H1 (cell line): Measurements from ENCODE around the gene TFDP1. TPM values are rescaled to one million over a fixed set of nuclear protein-coding genes. Genes with fewer than 3 reads are reported as not detected.
A peak's percentile ranks its signal among the peaks of the same experiment; 100 is the strongest.

Source experiments
- CTCF ChIA-PET: fragments of 300-600 bp; sonication (Branson Sonifier 250); formaldehyde crosslinking; loops from one replicate; lab custom pipeline; 2021; ENCODE audit not compliant: partially characterized antibody; lab: Charles Lee
- POLR2A ChIA-PET: fragments of 300-600 bp; sonication (Branson Sonifier 250); formaldehyde crosslinking; loops from one replicate; lab custom pipeline; 2021; ENCODE audit warnings: inconsistent platforms; ENCODE audit not compliant: partially characterized antibody; lab: Charles Lee
- DNase-seq, 2 experiments: peaks; one replicate each; pipeline versions ENCODE4 v3.0.0 to v3.0.0-alpha.2; 2010 to 2022; ENCODE audit warnings: low spot score in 2 of 2, low read depth in 1 of 2, mixed read lengths in 1 of 2
- FAIRE-seq: peaks from 2 replicates; lab custom pipeline; 2011; peaks lifted over from hg19 to GRCh38; lab: Jason Lieb, UNC
- H2AFZ ChIP-seq: 2 replicates; pipeline ENCODE4 v1.8.1; 2012; ENCODE audit warnings: low read length, inconsistent platforms
- H2AK5ac ChIP-seq: 2 replicates; pipeline ENCODE4 v1.6.1; 2013; ENCODE audit warnings: low read depth, low read length
- H2BK120ac ChIP-seq: replicated peaks from 2 replicates; pipeline ENCODE3; 2013; ENCODE audit warnings: low read depth, low read length, inconsistent platforms
- H2BK12ac ChIP-seq: 2 replicates; pipeline ENCODE4 v1.6.1; 2013; ENCODE audit warnings: low read depth, low read length
- H2BK15ac ChIP-seq: 2 replicates; pipeline ENCODE4 v1.6.1; 2013; ENCODE audit warnings: low read length
- H2BK20ac ChIP-seq: 2 replicates; pipeline ENCODE4 v1.6.1; 2013; ENCODE audit warnings: low read length
- H2BK5ac ChIP-seq: 2 replicates; pipeline ENCODE4 v1.6.1; 2013; ENCODE audit warnings: low read depth, low read length
- H3K14ac ChIP-seq: 2 replicates; pipeline ENCODE4 v1.6.1; 2013; ENCODE audit warnings: inconsistent platforms; ENCODE audit not compliant: insufficient read length
- H3K18ac ChIP-seq: 2 replicates; pipeline ENCODE4 v1.6.1; 2013; ENCODE audit warnings: low read length; ENCODE audit errors: extremely low read depth
- H3K23ac ChIP-seq: 2 replicates; pipeline ENCODE4 v1.6.1; 2013; ENCODE audit warnings: inconsistent platforms; ENCODE audit not compliant: insufficient read length
- H3K23me2 ChIP-seq: 2 replicates; pipeline ENCODE4 v1.6.1; 2013; ENCODE audit warnings: low read depth, low read length
- H3K27ac ChIP-seq: 2 replicates; pipeline ENCODE4 v1.6.1; 2011; ENCODE audit warnings: low read depth, low read length, inconsistent platforms
- H3K27me3 ChIP-seq, 4 experiments: replicated peaks in 1 of 4; 1 replicate in 1 of 4; 2 replicates in 3 of 4; pipeline versions ENCODE4 v1.6.1 to v1.8.1; 2011 to 2013; ENCODE audit warnings: low read length in 3 of 4, mild to moderate bottlenecking in 3 of 4, inconsistent platforms in 2 of 4, mixed read lengths in 2 of 4, moderate library complexity in 1 of 4; ENCODE audit not compliant: control insufficient read depth in 3 of 4, insufficient read depth in 3 of 4; ENCODE audit errors: extremely low read depth in 1 of 4
- H3K36me3 ChIP-seq, 4 experiments: 2 replicates each; pipeline versions ENCODE4 v1.6.1 to v1.8.1; 2011 to 2013; ENCODE audit warnings: mild to moderate bottlenecking in 4 of 4, low read length in 3 of 4, moderate library complexity in 2 of 4, control low read depth in 1 of 4, inconsistent platforms in 1 of 4; ENCODE audit not compliant: insufficient read depth in 4 of 4, control insufficient read depth in 2 of 4
- H3K4ac ChIP-seq: replicated peaks from 2 replicates; pipeline ENCODE3; 2013; ENCODE audit warnings: low read length, low read depth, mixed read lengths, inconsistent platforms; ENCODE audit not compliant: insufficient read length
- H3K4me1 ChIP-seq, 4 experiments: replicated peaks in 1 of 4; 1 replicate in 1 of 4; 2 replicates in 3 of 4; pipeline versions ENCODE4 v1.6.1 to v1.8.1; 2011 to 2013; ENCODE audit warnings: low read length in 3 of 4, inconsistent platforms in 2 of 4, mixed read lengths in 1 of 4; ENCODE audit not compliant: insufficient read depth in 4 of 4, control insufficient read depth in 3 of 4
- H3K4me2 ChIP-seq, 2 experiments: 2 replicates each; pipeline versions ENCODE4 v1.6.1 to v1.8.1; 2011 to 2013; ENCODE audit warnings: low read depth in 2 of 2, low read length in 2 of 2, control low read depth in 1 of 2, inconsistent platforms in 1 of 2, mild to moderate bottlenecking in 1 of 2; ENCODE audit not compliant: insufficient read depth in 1 of 2
- H3K4me3 ChIP-seq, 4 experiments: fragments of 200-600, 300-600 bp in 1 of 4; sonication (generic), shearing (Covaris generic), sonication (Bioruptor Twin) in 1 of 4; 2 replicates each; pipeline versions ENCODE4 v1.5.1 to v1.8.1; 2011 to 2016; ENCODE audit warnings: low read length in 4 of 4, low read depth in 3 of 4, control low read depth in 2 of 4, inconsistent platforms in 2 of 4, mild to moderate bottlenecking in 2 of 4, mixed read lengths in 1 of 4, moderate library complexity in 1 of 4; ENCODE audit not compliant: insufficient read depth in 2 of 4; ENCODE audit errors: extremely low read depth in 1 of 4
- H3K56ac ChIP-seq: replicated peaks from 2 replicates; pipeline ENCODE3; 2013; ENCODE audit warnings: low read depth, mild to moderate bottlenecking, mixed read lengths, low read length, inconsistent platforms; ENCODE audit not compliant: insufficient read length
- H3K79me1 ChIP-seq: 2 replicates; pipeline ENCODE4 v1.6.1; 2013; ENCODE audit warnings: low read depth, low read length, control low read depth
- H3K79me2 ChIP-seq, 2 experiments: 2 replicates each; pipeline versions ENCODE4 v1.6.1 to v1.8.1; 2012 to 2013; ENCODE audit warnings: low read length in 2 of 2, mild to moderate bottlenecking in 2 of 2, inconsistent platforms in 1 of 2; ENCODE audit not compliant: insufficient read depth in 2 of 2, control insufficient read depth in 1 of 2
- H3K9ac ChIP-seq, 4 experiments: replicated peaks in 1 of 4; 1 replicate in 1 of 4; 2 replicates in 3 of 4; pipeline versions ENCODE4 v1.6.1 to v1.8.1; 2011 to 2013; ENCODE audit warnings: low read depth in 3 of 4, low read length in 3 of 4, control low read depth in 2 of 4, mild to moderate bottlenecking in 2 of 4, moderate library complexity in 2 of 4, inconsistent platforms in 1 of 4; ENCODE audit errors: extremely low read depth in 1 of 4
- H3K9me3 ChIP-seq, 2 experiments: 2 replicates each; pipeline versions ENCODE4 v1.6.1 to v1.8.1; 2012 to 2013; ENCODE audit warnings: mild to moderate bottlenecking in 2 of 2, moderate library complexity in 2 of 2, control low read depth in 1 of 2, inconsistent platforms in 1 of 2, low read depth in 1 of 2, low read length in 1 of 2, mixed read lengths in 1 of 2; ENCODE audit not compliant: insufficient read depth in 2 of 2
- H4K20me1 ChIP-seq, 2 experiments: replicated peaks in 1 of 2; 2 replicates each; pipeline versions ENCODE3 to v1.8.1; 2011 to 2013; ENCODE audit warnings: inconsistent platforms in 2 of 2, low read length in 2 of 2, mild to moderate bottlenecking in 1 of 2; ENCODE audit not compliant: insufficient read depth in 2 of 2, control insufficient read depth in 1 of 2
- H4K5ac ChIP-seq: 2 replicates; pipeline ENCODE4 v1.6.1; 2013; ENCODE audit warnings: low read length, low read depth, mixed read lengths, inconsistent platforms; ENCODE audit not compliant: insufficient read length
- H4K8ac ChIP-seq: 2 replicates; pipeline ENCODE4 v1.8.0; 2013; ENCODE audit warnings: mild to moderate bottlenecking, moderate library complexity, low read length, inconsistent platforms; ENCODE audit not compliant: insufficient read depth; ENCODE audit errors: extremely low read depth
- H4K91ac ChIP-seq: replicated peaks from 2 replicates; pipeline ENCODE3; 2013; ENCODE audit warnings: low read length, mixed read lengths, inconsistent platforms; ENCODE audit not compliant: insufficient read length
- BCL11A ChIP-seq, 2 experiments: IDR thresholded peaks; one replicate each; pipeline ENCODE4 v1.6.1; 2011; ENCODE audit warnings: low read depth in 2 of 2, low read length in 2 of 2, mild to moderate bottlenecking in 2 of 2
- CBX5 ChIP-seq: fragments of 300-800, 300-1000 bp; sonication (generic); IDR thresholded peaks from 2 replicates; pipeline ENCODE4 v1.7.1; 2016; ENCODE audit warnings: antibody characterized with exemption, low read length, low read depth
- CBX8 ChIP-seq: fragments of 300-800, 300-1000 bp; sonication (generic); IDR thresholded peaks from 2 replicates; pipeline ENCODE4 v1.7.1; 2016; ENCODE audit warnings: low read depth, low read length, borderline replicate concordance
- CTBP2 ChIP-seq: IDR thresholded peaks from 2 replicates; pipeline ENCODE4 v1.7.0; 2011; ENCODE audit warnings: borderline replicate concordance, mild to moderate bottlenecking, moderate library complexity, mixed read lengths, low read length; ENCODE audit not compliant: insufficient read depth, insufficient read length
- HDAC6 ChIP-seq: IDR thresholded peaks from one replicate; pipeline ENCODE4 v1.7.1; 2012; ENCODE audit warnings: low read depth, mild to moderate bottlenecking, inconsistent platforms, low read length, moderate library complexity
- KDM4A ChIP-seq: IDR thresholded peaks from one replicate; pipeline ENCODE4 v1.7.1; 2012; ENCODE audit warnings: low read depth, mild to moderate bottlenecking, moderate library complexity, low read length, inconsistent platforms; ENCODE audit not compliant: severe bottlenecking
- POLR2AphosphoS5 ChIP-seq: IDR thresholded peaks from 2 replicates; pipeline ENCODE4 v1.6.1; 2011; ENCODE audit warnings: low read depth, low read length
- POU5F1 ChIP-seq: IDR thresholded peaks from 2 replicates; pipeline ENCODE4 v1.6.1; 2011; ENCODE audit warnings: low read depth, mild to moderate bottlenecking, low read length, moderate library complexity
- SIRT6 ChIP-seq: IDR thresholded peaks from one replicate; pipeline ENCODE4 v1.7.1; 2012; ENCODE audit warnings: low read length, inconsistent platforms
- WGBS, 2 experiments: shearing (Covaris generic) in 1 of 2; methylation state at CpG; one replicate each; pipeline versions ENCODE4 v1.1.6 to v1.1.7; 2013 to 2015; ENCODE audit warnings: low lambda C conversion rate in 2 of 2, mixed read lengths in 2 of 2, inconsistent platforms in 1 of 2, low coverage in 1 of 2, missing lambda C conversion rate in 1 of 2; ENCODE audit not compliant: insufficient replicate concordance in 2 of 2, insufficient coverage in 1 of 2, insufficient read length in 1 of 2; ENCODE audit errors: extremely low coverage in 1 of 2, missing lambda C conversion rate in 1 of 2; 5-methylcytosine and 5-hydroxymethylcytosine counted together
- polyA plus RNA-seq, 7 experiments: library from polyadenylated mRNA; depleted of rRNA in 3 of 7; stranded (reverse) in 5 of 7; unstranded in 2 of 7; fragments of >200 nt in 5 of 7; fragments of 200-250 nt in 2 of 7; gene quantifications; 1 replicate in 5 of 7; 2 replicates in 1 of 7; 4 replicates in 1 of 7; pipeline versions ENCODE4 v1.2.1 to v1.2.3, GENCODE V29; 2011 to 2013; ENCODE audit warnings: missing spikeins in 2 of 7, mixed read lengths in 2 of 7
- total RNA-seq: library from RNA; stranded (reverse); fragmentation: NEBNext Ultra II Directional; extraction: Animal tissue kit (Norgen Biotek cat#: 25700); gene quantifications from 2 replicates; pipeline ENCODE4 v1.2.1, GENCODE V29; 2021
- TF ChIP-seq, protein P1 (sequence below): IDR thresholded peaks from 2 replicates; pipeline ENCODE4 v1.6.1; 2012; ENCODE audit warnings: low read length, inconsistent platforms

TFDP1 gene
- total and polyA plus RNA-seq, 2 of the 8 experiments (the other 6 are each of a cell fraction or from before 2014, with no cell fraction given): 43.6 to 81.9 TPM

DNA sequence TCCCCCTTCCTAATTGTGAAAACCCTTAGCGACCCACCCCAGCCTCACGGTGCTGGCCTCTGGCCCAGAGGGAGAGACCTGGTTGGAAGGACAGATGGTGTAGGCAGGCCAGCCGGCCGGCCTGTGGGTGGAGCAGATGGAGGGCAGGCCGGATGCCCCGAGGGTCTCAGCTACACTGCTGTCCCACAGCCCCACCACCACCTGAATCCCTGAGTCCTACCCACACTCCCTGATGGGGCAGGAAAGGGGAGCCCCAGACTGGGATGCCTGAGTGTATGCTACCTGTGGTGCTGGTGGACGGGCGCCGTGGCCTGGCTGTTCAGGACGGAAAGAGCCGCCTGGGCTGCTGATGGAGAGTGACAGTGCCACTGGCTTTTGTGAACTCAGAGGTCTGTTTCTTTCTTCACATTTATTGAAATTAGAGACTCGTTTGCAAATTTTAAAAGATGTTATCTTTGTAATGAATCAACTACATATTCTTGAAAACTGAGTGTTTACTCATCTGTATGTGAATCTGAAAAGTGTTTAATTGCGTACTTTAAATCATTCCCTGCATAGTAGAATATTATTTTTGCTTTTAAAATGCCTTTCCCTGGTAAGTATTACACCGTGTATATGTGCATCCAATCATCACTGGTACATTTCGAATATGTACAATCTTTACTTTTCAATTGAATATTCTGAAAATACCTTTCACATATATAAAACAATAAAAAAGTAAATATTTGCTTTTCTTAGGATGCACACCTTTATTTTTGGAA, 35.7 kb downstream of the TFDP1 start:
- no peak for FAIRE-seq
- DNase-seq: no peak
- no peak for TF ChIP-seq CBX8
- TF ChIP-seq POU5F1: no peak
- TF ChIP-seq SIRT6: no peak
- no peak for TF ChIP-seq BCL11A (IDR thresholded peaks at IDR 0.05; ENCODE audit: low read depth in 2 of 2, low read length in 2 of 2)
- TF ChIP-seq CBX5: no peak
- TF ChIP-seq KDM4A: no peak
- TF ChIP-seq POLR2AphosphoS5: no peak
- TF ChIP-seq CTBP2: no peak
- TF ChIP-seq, protein P1, sequence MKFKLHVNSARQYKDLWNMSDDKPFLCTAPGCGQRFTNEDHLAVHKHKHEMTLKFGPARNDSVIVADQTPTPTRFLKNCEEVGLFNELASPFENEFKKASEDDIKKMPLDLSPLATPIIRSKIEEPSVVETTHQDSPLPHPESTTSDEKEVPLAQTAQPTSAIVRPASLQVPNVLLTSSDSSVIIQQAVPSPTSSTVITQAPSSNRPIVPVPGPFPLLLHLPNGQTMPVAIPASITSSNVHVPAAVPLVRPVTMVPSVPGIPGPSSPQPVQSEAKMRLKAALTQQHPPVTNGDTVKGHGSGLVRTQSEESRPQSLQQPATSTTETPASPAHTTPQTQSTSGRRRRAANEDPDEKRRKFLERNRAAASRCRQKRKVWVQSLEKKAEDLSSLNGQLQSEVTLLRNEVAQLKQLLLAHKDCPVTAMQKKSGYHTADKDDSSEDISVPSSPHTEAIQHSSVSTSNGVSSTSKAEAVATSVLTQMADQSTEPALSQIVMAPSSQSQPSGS: no peak
- TF ChIP-seq HDAC6: no peak

More for the DNA sequence above, 35.7 kb downstream of the TFDP1 start:
- peaks cover 7% of the 10 kb centered on the region for H3K79me1 ChIP-seq
- H3K27ac ChIP-seq: no peak overlapping the region
- H3K4me2 ChIP-seq: no peak overlapping the region
- H2AK5ac ChIP-seq: no peak overlapping the region
- no peak overlapping the region for H2AFZ ChIP-seq
- H2BK15ac ChIP-seq: no peak overlapping the region
- ChIA-PET POLR2A (no interaction called here), CTCF (interaction anchor here (0.9 to 1.4 kb wide), 6 partner anchors 10 to 186 kb away, joined by 3 to 5 read pairs (median 4); no protein-coding TSS in a partner anchor)
- peaks cover 0 to 26% of the 10 kb centered on the region in 2 experiments; a peak in 2 of 4 replicates for H3K79me2 ChIP-seq
- no peak overlapping the region for H3K4ac ChIP-seq
- H3K9me3 ChIP-seq: peaks cover 0 to 14% of the 10 kb centered on the region in 2 experiments; a peak in 1 of 4 replicates
- H3K9ac ChIP-seq: no peak overlapping the region
- peak overlapping the region; percentile 45; the same call in 1 of the 2 replicates for H4K8ac ChIP-seq
- H4K5ac ChIP-seq: peak overlapping the region; percentile 12
- H3K23me2 ChIP-seq: no peaks in the 10 kb centered on the region
- no peak overlapping the region for H3K4me3 ChIP-seq
- H3K4me1 ChIP-seq: peaks cover 5 to 14% (median 12%) of the 10 kb centered on the region in 4 experiments; a peak in 5 of 7 replicates
- no peak overlapping the region for H4K91ac ChIP-seq
- 89% methylated on average over 15 of the region's 15 CpGs; no CpG with 5 or more reads in 1 of the 2 experiments for WGBS, 2 experiments
- no peak overlapping the region for H3K14ac ChIP-seq
- no peak overlapping the region for H3K18ac ChIP-seq
- H3K36me3 ChIP-seq: peaks cover 0 to 21% (median 11%) of the 10 kb centered on the region in 4 experiments; a peak in 5 of 8 replicates
- H3K27me3 ChIP-seq: no peaks in the 10 kb centered on the region
- no peak overlapping the region for H3K56ac ChIP-seq
- no peak overlapping the region for H3K23ac ChIP-seq
- no peak overlapping the region for H2BK20ac ChIP-seq
- H2BK5ac ChIP-seq: no peak overlapping the region
- H4K20me1 ChIP-seq: peaks cover 0 to 4% of the 10 kb centered on the region in 2 experiments
- no peak overlapping the region for H2BK12ac ChIP-seq
- H2BK120ac ChIP-seq: no peak overlapping the region
